ENCODE measurements around the gene DHX35.

The DHX35 gene

GRCh38 chr20:38926934-38927616 lies 35.1 kb upstream of the DHX35 start:
- H3K4me1 ChIP-seq (ENCODE audit: control insufficient read depth, low read length), result peaks cover 42% of the 10 kb centered on the region
- peak overlapping the region; percentile 61 for H3K27ac ChIP-seq (ENCODE audit: low read depth, low read length)
- H3K4me2 ChIP-seq (ENCODE audit: low read length), result peak overlapping the region; percentile 76
- no peaks in the 10 kb centered on the region for H3K9me2 ChIP-seq (replicated peaks; ENCODE audit: control insufficient read depth, low read length)
- peaks cover 31% of the 10 kb centered on the region for H4K20me1 ChIP-seq (ENCODE audit: control insufficient read depth, insufficient read depth, low read depth, low read length)
- no peaks in the 10 kb centered on the region for H3K9me3 ChIP-seq (ENCODE audit: control insufficient read depth, insufficient read depth, low read length)
- H3K36me3 ChIP-seq (ENCODE audit: control insufficient read depth, low read length), result peaks cover 54% of the 10 kb centered on the region
- TF ChIP-seq EZH2phosphoT487 (IDR thresholded peaks at IDR 0.05; ENCODE audit: borderline replicate concordance, low read length) (no peak), CTCF (IDR thresholded peaks at IDR 0.05; ENCODE audit: low read depth, low read length, poor library complexity, severe bottlenecking) (no peak)
- peaks cover 8% of the 10 kb centered on the region for H3F3A ChIP-seq (ENCODE audit: control insufficient read depth, insufficient read depth)
- H3K79me2 ChIP-seq (ENCODE audit: control insufficient read depth, low read length), result peaks cover 59% of the 10 kb centered on the region
- peak overlapping the region; percentile 81 for H3K4me3 ChIP-seq (ENCODE audit: low read length)
- no peaks in the 10 kb centered on the region for H3K27me3 ChIP-seq (ENCODE audit: control insufficient read depth, low read length)

- peaks cover 48% of the 10 kb centered on the region for H3K4me1 ChIP-seq (ENCODE audit: control insufficient read depth, low read length)
- H3K4me2 ChIP-seq (ENCODE audit: low read length), result peak overlapping the region; percentile 76
- no peaks in the 10 kb centered on the region for H3K27me3 ChIP-seq (ENCODE audit: control insufficient read depth, low read length)
- peaks cover 63% of the 10 kb centered on the region for H3K36me3 ChIP-seq (ENCODE audit: control insufficient read depth, low read length)
- no peak overlapping the region for H3K27ac ChIP-seq (ENCODE audit: low read depth, low read length)
- H3K79me2 ChIP-seq (ENCODE audit: control insufficient read depth, low read length), result peaks cover 69% of the 10 kb centered on the region
- H3F3A ChIP-seq (ENCODE audit: control insufficient read depth, insufficient read depth), result peaks cover 5% of the 10 kb centered on the region
- peaks cover 36% of the 10 kb centered on the region for H4K20me1 ChIP-seq (ENCODE audit: control insufficient read depth, insufficient read depth, low read depth, low read length)
- peak overlapping the region; percentile 81 for H3K4me3 ChIP-seq (ENCODE audit: low read length)
- H3K9me3 ChIP-seq (ENCODE audit: control insufficient read depth, insufficient read depth, low read length), result no peaks in the 10 kb centered on the region
- H3K9me2 ChIP-seq (replicated peaks; ENCODE audit: control insufficient read depth, low read length), result no peaks in the 10 kb centered on the region
- TF ChIP-seq EZH2phosphoT487 (IDR thresholded peaks at IDR 0.05; ENCODE audit: borderline replicate concordance, low read length) (no peak), CTCF (IDR thresholded peaks at IDR 0.05; ENCODE audit: low read depth, low read length, poor library complexity, severe bottlenecking) (no peak)
These were observed 34.1 kb upstream of the DHX35 start for GRCh38 chr20:38927902-38928578.

GRCh38 chr20:38930242-38930569 lies 31.9 kb upstream of the DHX35 start:
- Histone ChIP-seq H3K27ac (ENCODE audit: low read depth, low read length) (no peak overlapping the region), H4K20me1 (ENCODE audit: control insufficient read depth, insufficient read depth, low read depth, low read length) (peaks cover 38% of the 10 kb centered on the region), H3F3A (ENCODE audit: control insufficient read depth, insufficient read depth) (no peaks in the 10 kb centered on the region; the same call in 1 of the 2 replicates), H3K27me3 (ENCODE audit: control insufficient read depth, low read length) (no peaks in the 10 kb centered on the region), H3K9me2 (replicated peaks; ENCODE audit: control insufficient read depth, low read length) (no peaks in the 10 kb centered on the region), H3K4me2 (ENCODE audit: low read length) (peak overlapping the region; percentile 76), H3K9me3 (ENCODE audit: control insufficient read depth, insufficient read depth, low read length) (no peaks in the 10 kb centered on the region), H3K4me3 (ENCODE audit: low read length) (0 out of 2 replicates have a peak overlapping the region, but pooled peaks have one; percentile 4), H3K36me3 (ENCODE audit: control insufficient read depth, low read length) (peaks cover 79% of the 10 kb centered on the region), H3K79me2 (ENCODE audit: control insufficient read depth, low read length) (peaks cover 91% of the 10 kb centered on the region), H3K4me1 (ENCODE audit: control insufficient read depth, low read length) (peaks cover 50% of the 10 kb centered on the region)
- TF ChIP-seq CTCF (IDR thresholded peaks at IDR 0.05; ENCODE audit: low read depth, low read length, poor library complexity, severe bottlenecking) (no peak), EZH2phosphoT487 (IDR thresholded peaks at IDR 0.05; ENCODE audit: borderline replicate concordance, low read length) (no peak)

All from DOHH2 (cell line).